NCI-H1436 treated with DMSO at 0.1 percent for 48 hours (cell line): ENCODE measurements around the gene BPIFB2.

Experiments
- DNase-seq: peaks from one replicate; lab custom pipeline; 2025; lab: John Stamatoyannopoulos, UW

BPIFB2 gene

GRCh38 chr20:33070111-33071053, 62.9 kb downstream of the BPIFB2 start:
- DNase-seq: no peak

- no peak for DNase-seq
These were observed 63.7 kb downstream of the BPIFB2 start for GRCh38 chr20:33071198-33071597.

GRCh38 chr20:33072362-33072761, 64.9 kb downstream of the BPIFB2 start:
- DNase-seq: no peak

DNA sequence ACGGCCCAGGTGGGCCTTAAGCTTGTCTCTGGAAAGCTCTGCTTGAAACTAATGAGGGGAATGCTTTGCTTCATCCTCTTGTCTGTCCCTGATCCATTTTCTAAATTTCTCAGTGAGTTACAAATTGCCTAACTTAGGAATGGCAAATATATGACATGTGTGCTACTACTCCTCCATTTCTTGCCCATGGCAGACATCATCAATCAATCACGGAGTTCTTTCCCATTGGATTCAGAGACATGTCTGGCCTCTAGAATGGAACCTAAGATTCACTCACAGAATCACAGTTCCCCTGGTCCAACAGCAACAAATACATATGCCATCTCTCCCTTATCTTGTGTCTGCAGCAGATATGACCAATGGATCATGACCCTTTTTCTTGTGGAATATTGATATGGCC, 65.3 kb downstream of the BPIFB2 start:
- DNase-seq: no peak
